Ramos (cell line): ENCODE measurements around the gene DUSP11.
"Not testable (repeated sequence)": the region's sequence is repeated elsewhere in the genome, so short reads cannot be mapped to it uniquely, and the experiment has no call there.

Source experiments
- in situ Hi-C: fragments of 300-500 bp; cut with MboI; formaldehyde crosslinking; loops from one replicate; pipeline ENCODE4 v1.14.3; 2022; ENCODE audit warnings: low sequenced_read_pairs; ENCODE audit not compliant: unreplicated experiment

Gene DUSP11

GRCh38 chr2:73779467-73780236, at the start of gene DUSP11:
Gene DUSP11, minus strand, starts transcription at chr2:73780103. Its CDS starts 129 bp downstream, at chr2:73779974.
- in situ Hi-C loops: no loop called here

GRCh38 chr2:73828818-73829570, 49.1 kb upstream of the DUSP11 start, which contains the start of gene STAMBP:
Gene STAMBP, plus strand, starts transcription at chr2:73828961. Its CDS starts 1,896 bp downstream, at chr2:73830857.
- in situ Hi-C loops: loop anchor here (10.0 kb wide), 1 partner anchor 316 kb away; the partner anchor contains the start of gene BOLA3

- in situ Hi-C loops: loop anchor here (10.0 kb wide), 1 partner anchor 316 kb away; the partner anchor contains the start of gene BOLA3
These were observed 48.5 kb upstream of the DUSP11 start for GRCh38 chr2:73828389-73828817.

GRCh38 chr2:73827660-73828388, 47.9 kb upstream of the DUSP11 start:
- in situ Hi-C loops: loop anchor here (10.0 kb wide), 1 partner anchor 317 kb away; the partner anchor contains the start of gene BOLA3

GRCh38 chr2:73827018-73827417, 47.1 kb upstream of the DUSP11 start:
- in situ Hi-C loops: loop anchor here (10.0 kb wide), 1 partner anchor 318 kb away; the partner anchor contains the start of gene BOLA3

GRCh38 chr2:73825408-73825807, 45.5 kb upstream of the DUSP11 start:
- in situ Hi-C loops: loop anchor here (10.0 kb wide), 1 partner anchor 319 kb away; the partner anchor contains the start of gene BOLA3

- in situ Hi-C loops: loop anchor here (10.0 kb wide), 1 partner anchor 321 kb away; the partner anchor contains the start of gene BOLA3
These were observed 44.1 kb upstream of the DUSP11 start for GRCh38 chr2:73823916-73824523.

- in situ Hi-C loops: loop anchor here (10.0 kb wide), 1 partner anchor 321 kb away; the partner anchor contains the start of gene BOLA3
These were observed 43.5 kb upstream of the DUSP11 start for GRCh38 chr2:73823416-73823815.

- in situ Hi-C loops: loop anchor here (10.0 kb wide), 1 partner anchor 322 kb away; the partner anchor contains the start of gene BOLA3
These were observed 43.1 kb upstream of the DUSP11 start for GRCh38 chr2:73822991-73823390.

GRCh38 chr2:73822276-73822675, 42.4 kb upstream of the DUSP11 start:
- in situ Hi-C loops: loop anchor here (10.0 kb wide), 1 partner anchor 323 kb away; the partner anchor contains the start of gene BOLA3

GRCh38 chr2:73821669-73822068, 41.8 kb upstream of the DUSP11 start:
- in situ Hi-C loops: loop anchor here (10.0 kb wide), 1 partner anchor 323 kb away; the partner anchor contains the start of gene BOLA3

- in situ Hi-C loops: loop anchor here (10.0 kb wide), 1 partner anchor 324 kb away; the partner anchor contains the start of gene BOLA3
These were observed 41.3 kb upstream of the DUSP11 start for GRCh38 chr2:73821227-73821626.

- in situ Hi-C loops: no loop called here
These were observed 38.4 kb upstream of the DUSP11 start for GRCh38 chr2:73818296-73818695.

GRCh38 chr2:73812635-73813034, 32.7 kb upstream of the DUSP11 start:
- in situ Hi-C loops: no loop called here

GRCh38 chr2:73811878-73812277, 32.0 kb upstream of the DUSP11 start:
- in situ Hi-C loops: no loop called here

GRCh38 chr2:73783883-73784282, 4.0 kb upstream of the DUSP11 start, which contains the start of gene C2orf78:
Gene C2orf78, plus strand, starts transcription at chr2:73784183. Its CDS starts 127 bp downstream, at chr2:73784310.
- in situ Hi-C loops: not testable (repeated sequence)

GRCh38 chr2:73783402-73783801, 3.5 kb upstream of the DUSP11 start:
- in situ Hi-C loops: not testable (repeated sequence)

- in situ Hi-C loops: no loop called here
These were observed 307 bp upstream of the DUSP11 start for GRCh38 chr2:73780237-73780582.

- in situ Hi-C loops: not testable (repeated sequence)
These were observed 936 bp downstream of the DUSP11 start for GRCh38 chr2:73778867-73779466.
